ENCODE measurements around the gene MPHOSPH9. TPM values are rescaled to one million over a fixed set of nuclear protein-coding genes. Genes with fewer than 3 reads are reported as not detected.

Gene MPHOSPH9
- total RNA-seq, 1 experiment from 2014 or later = 43.1 TPM

- H3K4me3 Mint-ChIP-seq (ENCODE audit: unreplicated experiment) = peak overlapping the region; percentile 64
These were observed 81.2 kb downstream of the MPHOSPH9 start for GRCh38 chr12:123151457-123152454.

GRCh38 chr12:123150744-123151456, 82.0 kb downstream of the MPHOSPH9 start, which contains the start of gene PITPNM2:
PITPNM2 (minus strand) TSS chr12:123151090; CDS start chr12:123034590, 116,500 bp downstream.
- H3K27ac Mint-ChIP-seq (ENCODE audit: unreplicated experiment) = peak within 1 kb of the TSS; percentile 3
- no TSS peak for BruUV-seq (replicated peaks)
- H3K27me3 ChIP-seq (replicated peaks; ENCODE audit: control insufficient read depth, insufficient read depth, low read length) = no peaks in the 10 kb centered on the region

More at GRCh38 chr12:123151457-123152454, 81.2 kb downstream of the MPHOSPH9 start:
- Mint-ChIP-seq H3K36me3 (ENCODE audit: insufficient read depth, unreplicated experiment) (peaks cover 14% of the 10 kb centered on the region), H3K9me3 (ENCODE audit: unreplicated experiment) (no peaks in the 10 kb centered on the region), H3K27ac (ENCODE audit: unreplicated experiment) (no peak overlapping the region), H3K27me3 (ENCODE audit: insufficient read depth, unreplicated experiment) (no peaks in the 10 kb centered on the region), H3K4me1 (ENCODE audit: low read depth, unreplicated experiment) (peaks cover 8% of the 10 kb centered on the region)
- Histone ChIP-seq H3K27me3 (replicated peaks; ENCODE audit: control insufficient read depth, insufficient read depth, low read length) (no peaks in the 10 kb centered on the region), H3K4me1 (peaks cover 12% of the 10 kb centered on the region), H3K9me3 (no peaks in the 10 kb centered on the region), H3K36me3 (ENCODE audit: control insufficient read depth, insufficient read depth, low read length) (no peaks in the 10 kb centered on the region), H3K4me3 (ENCODE audit: low read depth, low read length) (peak overlapping the region; percentile 65)
- no TSS peak for BruUV-seq (replicated peaks)
- DNase-seq = no peak
- intact Hi-C loops (cut with micrococcal nuclease; ENCODE audit: unreplicated experiment) = loop anchor here (2.0 kb wide), 1 partner anchor 109 kb away; no protein-coding TSS in a partner anchor
- ChIA-PET CTCF (interaction anchor here (0.6 kb wide), 1 partner anchor 984 kb away, joined by 3 read pairs; no protein-coding TSS in a partner anchor), POLR2A (interaction anchor here (1.2 kb wide), 1 partner anchor 81 kb away, joined by 3 read pairs; the partner anchor contains the start of genes MPHOSPH9 and MTRFR)
- TF ChIP-seq CTCF (IDR thresholded peaks at IDR 0.05; ENCODE audit: insufficient read depth in 1 of 2, low read depth in 1 of 2, low read length in 1 of 2, severe bottlenecking in 1 of 2, unreplicated experiment in 1 of 2) = no peak

More at GRCh38 chr12:123150744-123151456, 82.0 kb downstream of the MPHOSPH9 start, which contains the start of gene PITPNM2:
- intact Hi-C loops (cut with micrococcal nuclease; ENCODE audit: unreplicated experiment) = loop anchor here (2.0 kb wide), 1 partner anchor 108 kb away; no protein-coding TSS in a partner anchor
- TF ChIP-seq CTCF (IDR thresholded peaks at IDR 0.05; ENCODE audit: insufficient read depth in 1 of 2, low read depth in 1 of 2, low read length in 1 of 2, severe bottlenecking in 1 of 2, unreplicated experiment in 1 of 2) = no peak
- Histone ChIP-seq H3K4me1 (peaks cover 12% of the 10 kb centered on the region), H3K9me3 (no peaks in the 10 kb centered on the region), H3K4me3 (ENCODE audit: low read depth, low read length) (peak within 1 kb of the TSS; percentile 65), H3K36me3 (ENCODE audit: control insufficient read depth, insufficient read depth, low read length) (no peaks in the 10 kb centered on the region)
- H3K36me3 Mint-ChIP-seq (ENCODE audit: insufficient read depth, unreplicated experiment) = peaks cover 14% of the 10 kb centered on the region
- H3K4me1 Mint-ChIP-seq (ENCODE audit: low read depth, unreplicated experiment) = peaks cover 8% of the 10 kb centered on the region
- DNase-seq = peak in 1 of 2 experiments; percentile 79
- ChIA-PET POLR2A (interaction anchor here (0.5 to 0.6 kb wide), 6 partner anchors 11 to 433 kb away, joined by 3 to 7 read pairs (median 6); partner anchors contain the start of gene TMED2), CTCF (interaction anchor here (0.6 kb wide), 2 partner anchors 9 to 108 kb away, joined by 3 read pairs; no protein-coding TSS in a partner anchor)
- no peaks in the 10 kb centered on the region for H3K9me3 Mint-ChIP-seq (ENCODE audit: unreplicated experiment)
- peak within 1 kb of the TSS; percentile 67 for H3K4me3 Mint-ChIP-seq (ENCODE audit: unreplicated experiment)
- H3K27me3 Mint-ChIP-seq (ENCODE audit: insufficient read depth, unreplicated experiment) = no peaks in the 10 kb centered on the region
